ENCODE measurements around the gene TRAF3IP1.
"Not testable (repeated sequence)": the region's sequence is repeated elsewhere in the genome, so short reads cannot be mapped to it uniquely, and the experiment has no call there.

GRCh38 chr2:238273433-238273832 lies 46.9 kb upstream of the TRAF3IP1 start:
- TF ChIP-seq POLR2AphosphoS5 (IDR thresholded peaks at IDR 0.05; ENCODE audit: low read depth, low read length); POLR2A (IDR thresholded peaks at IDR 0.05; ENCODE audit: low read depth, low read length); PAX5 (IDR thresholded peaks at IDR 0.05; ENCODE audit: insufficient read depth, low read length, severe bottlenecking); POU2F2 (IDR thresholded peaks at IDR 0.05; ENCODE audit: low read depth, low read length); TAF1 (IDR thresholded peaks at IDR 0.05; ENCODE audit: low read depth, low read length); SPI1 (IDR thresholded peaks at IDR 0.05; ENCODE audit: low read depth, low read length): not testable (repeated sequence)
